Sigmoid colon (tissue), 4 donors: ENCODE data around the gene TTLL10.

Experiments
- CTCF ChIP-seq, 4 experiments: fragments of 450-650 bp in 3 of 4; fragments of 200-600 bp in 1 of 4; IDR thresholded peaks; one replicate each; pipeline ENCODE4 v1.5.1; 2016 to 2019; ENCODE audit warnings: antibody characterized with exemption in 4 of 4, mild to moderate bottlenecking in 3 of 4, moderate library complexity in 2 of 4
- EP300 ChIP-seq, 4 donors: sonication (generic); formaldehyde crosslinking; IDR thresholded peaks; one replicate each; pipeline ENCODE4 v1.6.1; 2017; ENCODE audit warnings: antibody characterized with exemption in 4 of 4
- POLR2A ChIP-seq, 2 donors: fragments of 450-650 bp; IDR thresholded peaks; one replicate each; pipeline ENCODE4 v1.6.1; 2016; ENCODE audit warnings: antibody characterized with exemption in 2 of 2, mild to moderate bottlenecking in 2 of 2, moderate library complexity in 2 of 2

- TF ChIP-seq EP300 (IDR thresholded peaks at IDR 0.05) (no peak), CTCF (IDR thresholded peaks at IDR 0.05) (no peak), POLR2A (IDR thresholded peaks at IDR 0.05) (no peak)
Observed at GRCh38 chr1:1215881-1216605, 42.4 kb downstream of the TTLL10 start.
